Upper lobe of left lung (tissue), 6 donors: Measurements from ENCODE around the gene IGF2R. TPM values are rescaled to one million over a fixed set of nuclear protein-coding genes. Genes with fewer than 3 reads are reported as not detected.

Source experiments
- ATAC-seq, 2 donors: fragments of 200-7000 bp; cut with Tn5 transposase; one replicate each; pipeline ENCODE4 v1.9.1; 2022; ENCODE audit warnings: mild to moderate bottlenecking in 2 of 2, moderate library complexity in 2 of 2; ENCODE audit not compliant: low FRiP score in 2 of 2
- DNase-seq, 2 donors: peaks; one replicate each; pipeline ENCODE4 v3.0.0-alpha.2; 2019 to 2020
- H3K27ac ChIP-seq, 4 donors: fragments of 200-600 bp; sonication (generic); one replicate each; pipeline ENCODE4 v1.5.1; 2016 to 2019
- H3K27me3 ChIP-seq, 4 donors: fragments of 200-600 bp; sonication (generic); one replicate each; pipeline ENCODE4 v1.5.1; 2017 to 2019
- H3K36me3 ChIP-seq, 4 donors: fragments of 200-600 bp; sonication (generic); one replicate each; pipeline ENCODE4 v1.5.1; 2016 to 2019
- H3K4me1 ChIP-seq, 4 donors: fragments of 200-600 bp; sonication (generic); one replicate each; pipeline ENCODE4 v1.5.1; 2018 to 2019
- H3K4me3 ChIP-seq, 4 donors: fragments of 200-600 bp; sonication (generic); one replicate each; pipeline ENCODE4 v1.5.1; 2017 to 2019; ENCODE audit warnings: mild to moderate bottlenecking in 2 of 4, moderate library complexity in 1 of 4
- H3K9me3 ChIP-seq, 4 donors: fragments of 200-600 bp; sonication (generic); one replicate each; pipeline ENCODE4 v1.5.1; 2018 to 2019
- EP300 ChIP-seq, 4 donors: sonication (generic); formaldehyde crosslinking; IDR thresholded peaks; one replicate each; pipeline ENCODE4 v1.5.1; 2017; ENCODE audit warnings: antibody characterized with exemption in 4 of 4, control low read depth in 2 of 4
- POLR2A ChIP-seq, 4 donors: fragments of 450-650 bp; IDR thresholded peaks; one replicate each; pipeline ENCODE4 v1.5.1; 2016 to 2017; ENCODE audit warnings: antibody characterized with exemption in 4 of 4, mild to moderate bottlenecking in 2 of 4
- POLR2AphosphoS5 ChIP-seq, 2 donors: sonication (generic); formaldehyde crosslinking; IDR thresholded peaks; one replicate each; pipeline ENCODE4 v1.5.1; 2017; ENCODE audit warnings: antibody characterized with exemption in 2 of 2
- WGBS, 2 donors: methylation state at CpG; one replicate each; pipeline ENCODE4 v1.1.5; 2017 to 2018; 5-methylcytosine and 5-hydroxymethylcytosine counted together
- total RNA-seq, 6 donors: library from RNA; depleted of rRNA in 4 of 6; stranded (reverse); fragments of >200 nt in 4 of 6; gene quantifications; one replicate each; pipeline versions ENCODE4 v1.1.0 to v1.2.1, GENCODE V29; 2016 to 2021
- TF ChIP-seq, protein P1 (sequence below), 6 experiments: fragments of 450-650 bp in 4 of 6; fragments of 200-600 bp in 2 of 6; sonication (generic) in 2 of 6; IDR thresholded peaks; one replicate each; pipeline ENCODE4 v1.5.1; 2016 to 2019; ENCODE audit warnings: antibody characterized with exemption in 6 of 6
- donor health status: DM: no; HTN: no; CAD: no; lungs with moderate emphysema.
- donor health status: DM: no; HTN: yes; CAD: no; lungs with severe emphysema.

IGF2R gene
- total RNA-seq, 6 donors from 2014 or later = 103 to 150 (median 128) TPM

DNA sequence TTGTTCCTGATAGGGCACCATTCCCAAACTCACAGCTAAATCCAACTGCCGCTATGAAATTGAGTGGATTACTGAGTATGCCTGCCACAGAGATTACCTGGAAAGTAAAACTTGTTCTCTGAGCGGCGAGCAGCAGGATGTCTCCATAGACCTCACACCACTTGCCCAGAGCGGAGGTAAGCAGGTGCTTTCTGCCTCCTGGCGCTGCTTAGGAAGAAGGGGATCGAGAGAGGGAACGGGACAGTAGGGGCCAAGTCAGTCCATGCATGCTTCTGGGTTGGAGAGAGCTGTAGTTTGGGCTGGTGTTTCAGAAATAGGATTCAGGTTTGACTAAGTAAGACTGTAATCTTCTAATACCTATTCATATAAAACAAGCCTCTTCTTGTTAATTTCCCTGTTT lies 63.7 kb downstream of the IGF2R start:
- DNase-seq (no peak), ATAC-seq (no peak)
- Histone ChIP-seq H3K9me3 (no peaks in the 10 kb centered on the region), H3K27ac (no peak overlapping the region), H3K27me3 (no peaks in the 10 kb centered on the region), H3K36me3 (peaks cover 13 to 80% (median 58%) of the 10 kb centered on the region in 4 donors), H3K4me3 (no peak overlapping the region), H3K4me1 (peaks cover 7 to 12% (median 8%) of the 10 kb centered on the region in 4 donors)
- TF ChIP-seq, protein P1, sequence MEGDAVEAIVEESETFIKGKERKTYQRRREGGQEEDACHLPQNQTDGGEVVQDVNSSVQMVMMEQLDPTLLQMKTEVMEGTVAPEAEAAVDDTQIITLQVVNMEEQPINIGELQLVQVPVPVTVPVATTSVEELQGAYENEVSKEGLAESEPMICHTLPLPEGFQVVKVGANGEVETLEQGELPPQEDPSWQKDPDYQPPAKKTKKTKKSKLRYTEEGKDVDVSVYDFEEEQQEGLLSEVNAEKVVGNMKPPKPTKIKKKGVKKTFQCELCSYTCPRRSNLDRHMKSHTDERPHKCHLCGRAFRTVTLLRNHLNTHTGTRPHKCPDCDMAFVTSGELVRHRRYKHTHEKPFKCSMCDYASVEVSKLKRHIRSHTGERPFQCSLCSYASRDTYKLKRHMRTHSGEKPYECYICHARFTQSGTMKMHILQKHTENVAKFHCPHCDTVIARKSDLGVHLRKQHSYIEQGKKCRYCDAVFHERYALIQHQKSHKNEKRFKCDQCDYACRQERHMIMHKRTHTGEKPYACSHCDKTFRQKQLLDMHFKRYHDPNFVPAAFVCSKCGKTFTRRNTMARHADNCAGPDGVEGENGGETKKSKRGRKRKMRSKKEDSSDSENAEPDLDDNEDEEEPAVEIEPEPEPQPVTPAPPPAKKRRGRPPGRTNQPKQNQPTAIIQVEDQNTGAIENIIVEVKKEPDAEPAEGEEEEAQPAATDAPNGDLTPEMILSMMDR (IDR thresholded peaks at IDR 0.05) = no peak
- no peak for TF ChIP-seq POLR2AphosphoS5 (IDR thresholded peaks at IDR 0.05)
- no peak for TF ChIP-seq EP300 (IDR thresholded peaks at IDR 0.05)
- no peak for TF ChIP-seq POLR2A (IDR thresholded peaks at IDR 0.05)
- WGBS, 2 donors = 97 to 98% methylated on average over 7 of the region's 7 CpGs

DNA sequence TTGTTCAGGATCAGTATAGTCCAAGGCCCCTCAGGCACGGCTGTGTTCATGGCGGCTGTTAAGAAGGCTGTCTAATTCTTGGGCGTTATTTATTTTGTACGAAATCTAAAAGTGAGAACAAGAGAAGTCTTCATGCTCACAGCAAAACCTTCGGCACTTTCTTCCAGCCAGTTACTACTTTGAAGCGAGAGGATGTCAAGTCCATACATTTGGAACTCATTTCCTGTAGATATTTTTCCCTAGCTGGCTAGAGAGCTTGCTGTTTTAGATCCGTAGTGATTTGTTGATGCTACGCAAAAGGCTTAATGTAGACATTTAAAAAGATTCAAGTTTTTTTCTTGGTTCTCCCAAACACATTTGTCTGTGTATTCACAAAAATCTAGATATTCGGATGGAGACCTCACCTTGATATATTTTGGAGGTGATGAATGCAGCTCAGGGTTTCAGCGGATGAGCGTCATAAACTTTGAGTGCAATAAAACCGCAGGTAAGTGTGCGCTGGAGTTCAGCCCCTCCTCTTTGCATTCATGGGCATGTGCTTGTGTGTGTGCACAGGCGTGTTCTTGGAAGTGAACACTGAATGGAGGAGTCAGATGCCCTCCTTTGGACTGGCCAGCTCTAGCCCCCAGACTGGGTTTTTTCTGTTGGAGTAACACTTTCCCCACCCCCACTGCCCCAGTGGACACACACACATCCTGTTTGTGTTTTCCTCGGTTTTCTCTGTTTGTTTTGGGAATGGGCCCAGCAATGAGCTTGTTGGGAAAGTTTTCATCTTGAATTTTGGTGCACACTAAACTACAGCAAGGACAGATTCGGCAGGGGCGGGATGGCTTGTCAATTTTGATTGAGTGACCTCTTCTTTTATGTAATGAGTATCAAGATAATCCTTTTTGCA lies 65.4 kb downstream of the IGF2R start:
- Histone ChIP-seq H3K27me3 (no peaks in the 10 kb centered on the region), H3K4me3 (no peak overlapping the region), H3K4me1 (peaks cover 7 to 12% (median 7%) of the 10 kb centered on the region in 4 donors), H3K27ac (no peak overlapping the region), H3K9me3 (no peaks in the 10 kb centered on the region), H3K36me3 (peaks cover 13 to 75% (median 48%) of the 10 kb centered on the region in 4 donors)
- WGBS, 2 donors = 85 to 86% methylated on average over 17 of the region's 17 CpGs
- no peak for ATAC-seq
- DNase-seq = no peak
- TF ChIP-seq POLR2A (IDR thresholded peaks at IDR 0.05) (no peak), EP300 (IDR thresholded peaks at IDR 0.05) (no peak), POLR2AphosphoS5 (IDR thresholded peaks at IDR 0.05) (no peak)
- TF ChIP-seq, protein P1 (IDR thresholded peaks at IDR 0.05) = no peak

DNA sequence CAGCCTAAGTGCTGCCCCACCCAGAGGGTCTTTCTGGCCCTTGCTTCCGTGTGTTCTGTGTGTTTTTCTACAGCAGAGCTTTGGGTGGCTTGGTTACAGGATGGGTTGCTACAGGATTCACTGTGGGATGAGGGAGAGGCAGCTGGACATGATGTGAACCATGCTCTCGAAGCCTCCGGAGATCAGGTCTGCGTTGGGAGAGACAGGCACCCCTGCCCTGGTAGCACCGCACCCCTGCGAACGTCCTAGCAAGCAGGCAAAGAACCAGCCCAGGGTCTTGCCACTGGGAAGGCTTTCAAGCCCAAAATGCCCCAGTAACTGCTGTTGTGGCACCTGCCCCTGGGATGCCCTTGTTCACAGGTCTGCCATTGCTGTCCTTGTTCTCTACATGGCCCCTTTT lies 66.4 kb downstream of the IGF2R start:
- TF ChIP-seq POLR2AphosphoS5 (IDR thresholded peaks at IDR 0.05) (no peak), POLR2A (IDR thresholded peaks at IDR 0.05) (no peak), EP300 (IDR thresholded peaks at IDR 0.05) (no peak)
- TF ChIP-seq, protein P1 (IDR thresholded peaks at IDR 0.05) = no peak
- Histone ChIP-seq H3K9me3 (no peaks in the 10 kb centered on the region), H3K4me1 (peaks cover 0 to 4% (median 0%) of the 10 kb centered on the region in 4 donors), H3K4me3 (no peak overlapping the region), H3K27me3 (no peaks in the 10 kb centered on the region), H3K27ac (no peak overlapping the region), H3K36me3 (peaks cover 13 to 73% (median 50%) of the 10 kb centered on the region in 4 donors)
- ATAC-seq (no peak), DNase-seq (no peak)
- WGBS, 2 donors = 96 to 98% methylated on average over 7 of the region's 7 CpGs

DNA sequence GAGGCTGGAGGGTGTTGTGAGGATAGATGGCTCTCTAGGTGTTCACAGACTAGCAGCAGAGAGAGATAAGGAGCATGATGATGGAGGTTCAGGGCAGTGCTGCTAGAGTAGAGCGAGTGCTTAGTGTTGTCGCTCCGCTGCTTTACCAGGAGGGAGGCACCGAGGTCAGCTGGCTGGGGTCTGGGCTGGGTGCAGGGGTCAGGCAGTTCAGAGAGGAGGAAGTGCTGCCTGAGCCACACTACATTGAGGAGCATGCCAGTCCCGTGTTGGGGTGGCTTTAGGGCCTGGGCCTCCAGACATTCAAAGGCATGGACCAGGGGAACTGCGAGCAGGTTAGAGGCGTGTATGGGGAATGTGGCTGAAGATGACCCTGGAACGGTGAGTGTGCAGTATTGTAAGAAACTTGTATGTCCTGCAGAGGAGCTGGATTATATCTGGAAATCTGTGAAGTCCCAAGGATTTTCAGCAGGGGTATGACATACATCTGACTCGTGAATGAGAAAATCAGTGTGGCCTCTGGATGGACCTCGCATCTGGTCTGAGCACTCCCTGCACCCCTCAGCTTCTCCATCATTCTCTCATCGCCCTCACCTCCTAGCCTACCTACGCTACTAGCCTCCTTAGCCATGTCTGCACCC lies 66.9 kb downstream of the IGF2R start:
- TF ChIP-seq, protein P1 (IDR thresholded peaks at IDR 0.05) = no peak
- TF ChIP-seq EP300 (IDR thresholded peaks at IDR 0.05) (no peak), POLR2AphosphoS5 (IDR thresholded peaks at IDR 0.05) (no peak), POLR2A (IDR thresholded peaks at IDR 0.05) (no peak)
- H3K36me3 ChIP-seq = peaks cover 13 to 79% (median 56%) of the 10 kb centered on the region in 4 donors
- no peaks in the 10 kb centered on the region for H3K9me3 ChIP-seq
- no peak overlapping the region for H3K27ac ChIP-seq
- ATAC-seq = peak in 1 of 2 donors; percentile 5
- peaks cover 0 to 4% (median 0%) of the 10 kb centered on the region in 4 donors for H3K4me1 ChIP-seq
- H3K27me3 ChIP-seq = no peaks in the 10 kb centered on the region
- H3K4me3 ChIP-seq = no peak overlapping the region
- WGBS, 2 donors = 93 to 95% methylated on average over 12 of the region's 12 CpGs
- no peak for DNase-seq
